SKM-1 treated with dmso at 0.1 percent for 144 hours (cell line): ENCODE results near the gene TMBIM4.

Experiments
- DNase-seq: peaks from one replicate; lab custom pipeline; 2025; ENCODE audit not compliant: unreplicated experiment; lab: John Stamatoyannopoulos, UW

The TMBIM4 gene

DNA sequence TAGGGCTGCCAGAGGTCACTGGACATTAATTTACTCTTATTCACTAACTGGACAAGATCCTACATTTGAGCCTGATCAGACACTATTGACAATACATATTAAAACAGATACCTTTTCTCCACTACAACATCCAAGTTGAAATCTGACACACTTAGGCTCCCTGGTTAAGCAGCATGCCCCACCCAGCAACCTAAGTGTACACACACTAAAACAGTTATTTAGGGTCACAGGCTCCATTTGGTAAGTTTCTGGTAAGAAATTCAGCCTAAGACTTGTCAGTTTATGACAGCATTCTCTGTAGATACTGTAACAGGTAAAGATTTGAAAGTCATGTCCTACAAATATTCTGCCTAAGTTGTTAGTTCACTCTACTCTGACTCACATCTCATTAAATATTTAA lies 27.0 kb downstream of the TMBIM4 start:
- no peak for DNase-seq

GRCh38 chr12:66141299-66141698 lies 28.5 kb downstream of the TMBIM4 start:
- no peak for DNase-seq

GRCh38 chr12:66140731-66141130 lies 29.1 kb downstream of the TMBIM4 start:
- no peak for DNase-seq

GRCh38 chr12:66139328-66139727 lies 30.5 kb downstream of the TMBIM4 start:
- no peak for DNase-seq

GRCh38 chr12:66137937-66138336 lies 31.9 kb downstream of the TMBIM4 start:
- DNase-seq = no peak

DNA sequence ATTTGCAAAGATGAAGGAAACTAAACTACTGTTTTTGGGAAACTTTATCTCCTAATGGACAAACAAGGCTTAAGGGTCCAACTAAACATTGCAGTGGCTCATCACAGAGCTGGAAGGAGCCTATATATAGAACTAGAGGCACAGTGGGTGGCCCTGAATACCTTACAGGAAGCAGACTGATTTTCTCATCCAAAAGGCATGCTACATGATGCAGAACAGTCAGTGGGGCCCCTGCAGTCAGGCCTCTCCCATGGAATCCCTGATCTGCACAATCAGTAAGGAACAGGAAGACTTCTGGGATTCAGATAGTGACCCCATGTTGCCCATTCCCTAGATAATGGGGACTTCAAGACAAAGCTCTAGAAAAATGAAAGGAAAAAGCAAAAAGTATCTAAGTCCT lies 37.4 kb downstream of the TMBIM4 start:
- DNase-seq = no peak

- no peak for DNase-seq
Observed at GRCh38 chr12:66131067-66131688, 38.6 kb downstream of the TMBIM4 start.

DNA sequence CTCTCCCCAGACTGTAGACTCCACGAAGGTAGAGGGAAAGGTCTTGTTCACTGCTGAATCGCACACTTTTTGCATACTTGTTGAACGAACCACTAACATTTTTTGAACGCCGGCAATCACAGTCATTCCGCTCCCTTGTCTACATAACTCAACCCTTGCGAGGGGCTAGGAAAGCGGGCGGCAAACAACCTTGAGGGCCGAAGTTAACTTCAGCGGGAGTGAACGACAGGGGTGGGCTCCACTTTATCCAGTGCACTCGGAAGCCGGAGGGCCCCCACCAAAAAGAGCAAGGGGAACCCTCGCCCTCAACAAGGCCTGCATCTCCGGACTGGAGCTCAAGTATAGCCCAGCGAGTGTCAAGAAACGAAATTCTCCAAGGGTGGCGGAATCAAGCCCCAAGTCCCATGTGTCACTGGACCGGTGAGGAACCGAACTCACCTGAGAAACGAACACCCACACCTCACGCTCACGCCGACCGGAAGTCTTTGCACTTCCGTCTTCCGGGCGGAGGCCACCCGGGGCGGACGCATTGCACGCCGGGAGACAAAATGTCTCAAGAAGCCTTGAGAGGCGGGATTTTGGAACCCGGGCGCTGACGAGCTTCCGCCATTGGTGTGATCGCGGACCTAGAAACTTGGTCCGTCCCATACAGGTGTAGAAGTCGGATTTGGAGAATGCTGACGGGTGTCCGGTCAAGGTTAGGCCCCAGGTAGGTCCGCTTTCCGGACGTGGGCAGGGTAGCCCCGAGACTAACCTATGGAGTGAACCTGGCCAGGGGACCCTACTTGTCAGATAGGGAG lies 39.3 kb downstream of the TMBIM4 start, which contains the start of gene LLPH:
Gene LLPH, minus strand, starts transcription at position 484 of the 800 bp plus-strand sequence. CDS start 1,644 bp downstream, outside the sequence.
- peak; percentile 58 for DNase-seq

- DNase-seq = no peak
Observed at GRCh38 chr12:66129934-66130266, 39.9 kb downstream of the TMBIM4 start.

GRCh38 chr12:66127650-66128049 lies 42.1 kb downstream of the TMBIM4 start:
- no peak for DNase-seq

GRCh38 chr12:66120477-66120876 lies 49.3 kb downstream of the TMBIM4 start:
- DNase-seq = no peak

- no peak for DNase-seq
Observed at GRCh38 chr12:66119870-66120241, 49.9 kb downstream of the TMBIM4 start.

DNA sequence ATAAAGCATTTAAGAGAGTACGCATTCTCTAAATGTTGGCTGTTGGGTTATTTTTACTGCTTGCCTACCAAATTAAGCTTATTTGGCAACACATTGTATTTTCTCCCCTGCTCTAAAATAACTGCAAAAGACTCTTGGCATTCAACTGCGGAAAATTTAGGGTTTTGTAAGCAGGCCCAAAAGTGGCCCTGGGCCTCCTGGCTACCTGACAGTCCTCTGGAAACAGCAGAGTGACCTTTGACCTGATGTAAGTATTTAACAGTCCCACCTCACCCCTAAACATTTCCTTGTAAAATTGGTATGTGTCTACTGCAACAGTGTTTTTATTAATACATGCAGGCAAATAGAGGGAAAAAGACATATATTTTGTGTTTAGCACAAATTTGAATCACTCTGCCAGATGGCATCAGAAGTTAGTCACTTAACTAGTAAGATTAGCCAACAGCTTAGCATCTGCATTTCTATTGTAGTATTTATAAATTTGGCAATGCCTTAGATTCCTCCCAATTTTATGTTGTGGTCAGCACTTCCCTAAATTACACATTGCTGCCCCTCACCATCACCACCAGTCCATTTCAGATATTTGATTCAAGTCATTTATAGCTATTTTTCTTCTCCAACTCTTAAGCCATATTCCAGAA lies 50.4 kb downstream of the TMBIM4 start:
- peak; percentile 8 for DNase-seq

DNA sequence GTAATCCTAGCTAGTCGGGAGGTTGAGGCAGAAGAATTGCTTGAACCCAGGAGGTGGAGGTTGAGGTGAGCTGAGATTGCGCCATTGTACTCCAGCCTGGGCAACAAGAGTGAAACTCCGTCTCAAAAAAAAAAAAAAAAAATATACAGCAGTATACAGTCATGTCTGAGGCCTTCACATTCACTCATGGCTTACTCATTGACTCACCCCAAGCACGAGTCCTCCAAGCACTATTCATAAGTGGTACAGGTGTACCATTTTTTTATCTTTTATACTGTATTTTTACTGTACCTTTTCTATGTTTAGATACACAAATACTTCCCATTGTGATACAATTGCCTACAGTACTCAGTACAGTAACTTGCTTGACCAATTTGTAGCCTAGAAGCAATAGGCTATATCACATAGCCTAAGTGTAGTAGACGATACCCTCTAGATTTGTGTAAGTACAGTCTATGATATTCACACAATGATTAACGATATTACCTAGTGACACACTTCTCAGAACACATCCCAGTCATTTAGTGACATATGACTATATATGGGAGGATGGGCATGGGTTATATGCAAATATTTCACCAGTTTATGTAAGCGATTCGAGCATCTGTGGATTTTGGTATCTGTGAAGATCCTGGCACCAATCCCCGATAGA lies 51.4 kb downstream of the TMBIM4 start:
- no peak for DNase-seq

- DNase-seq = no peak
Observed at GRCh38 chr12:66117242-66117641, 52.6 kb downstream of the TMBIM4 start.

DNA sequence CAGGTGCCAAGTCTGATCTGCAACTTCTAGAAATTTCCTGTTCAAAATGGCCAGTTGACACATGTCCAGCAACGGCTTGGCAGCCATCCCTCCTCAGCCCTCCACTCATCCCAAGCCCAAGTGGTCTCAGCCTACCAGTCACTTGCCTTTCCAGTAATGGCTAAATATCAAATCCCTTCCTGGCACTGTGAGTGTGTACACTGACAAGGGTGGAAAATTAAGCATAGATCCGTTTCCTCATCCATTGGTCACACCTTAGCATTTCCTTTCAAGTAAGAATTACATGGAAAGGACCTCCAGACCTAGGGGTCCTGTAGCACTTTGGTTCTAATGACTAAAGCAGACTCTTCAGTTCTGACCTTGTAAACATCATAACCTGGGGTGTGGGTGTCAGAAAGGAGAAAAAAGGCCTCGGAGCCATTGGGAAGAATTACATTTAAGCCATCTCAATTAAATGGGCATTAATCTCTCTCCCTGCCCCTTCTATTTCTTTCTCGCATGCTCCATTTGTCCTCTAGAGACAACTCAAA lies 54.7 kb downstream of the TMBIM4 start:
- no peak for DNase-seq

- no peak for DNase-seq
Observed at GRCh38 chr12:66113471-66113870, 56.3 kb downstream of the TMBIM4 start.

GRCh38 chr12:66111605-66112004 lies 58.2 kb downstream of the TMBIM4 start:
- no peak for DNase-seq

- no peak for DNase-seq
Observed at GRCh38 chr12:66109056-66109455, 60.7 kb downstream of the TMBIM4 start.

GRCh38 chr12:66108386-66108785 lies 61.4 kb downstream of the TMBIM4 start:
- DNase-seq = no peak

GRCh38 chr12:66107451-66107915 lies 62.3 kb downstream of the TMBIM4 start:
- peak; percentile 48 for DNase-seq
